ENCODE data around the gene PAK1. TPM values are rescaled to one million over a fixed set of nuclear protein-coding genes. Genes with fewer than 3 reads are reported as not detected.
"Not testable (repeated sequence)": the region's sequence is repeated elsewhere in the genome, so short reads cannot be mapped to it uniquely, and the experiment has no call there.

PAK1 gene
- total RNA-seq, 2 experiments from 2014 or later = 66.1 to 75.5 TPM

DNA sequence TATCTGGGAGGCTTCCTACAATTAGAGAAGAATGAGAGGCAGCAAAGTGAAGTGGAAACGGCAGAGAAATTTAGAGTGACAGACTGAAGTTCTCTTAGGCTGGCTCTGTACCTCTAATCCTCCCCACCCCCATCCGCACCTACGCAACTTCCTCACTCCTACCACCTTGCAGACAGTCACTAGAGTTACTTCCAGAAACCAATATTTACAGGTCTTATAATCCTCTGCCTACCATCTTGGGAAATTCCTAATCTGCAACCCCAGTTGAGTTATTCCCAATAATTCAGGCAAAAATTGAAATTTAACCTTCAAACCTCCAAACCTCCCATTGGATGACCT lies 71.7 kb downstream of the PAK1 start:
- ATAC-seq (no peak), DNase-seq (no peak)
- Mint-ChIP-seq H3K36me3 (peaks cover 39% of the 10 kb centered on the region), H3K27me3 (no peaks in the 10 kb centered on the region), H3K4me1 (peaks cover 23% of the 10 kb centered on the region), H3K9me3 (ENCODE audit: low read depth) (no peaks in the 10 kb centered on the region), H3K4me3 (no peak overlapping the region), H3K27ac (no peak overlapping the region)
- CTCF ChIA-PET = interaction anchor here (0.6 kb wide), 1 partner anchor 309 kb away, joined by 4 read pairs; no protein-coding TSS in a partner anchor

DNA sequence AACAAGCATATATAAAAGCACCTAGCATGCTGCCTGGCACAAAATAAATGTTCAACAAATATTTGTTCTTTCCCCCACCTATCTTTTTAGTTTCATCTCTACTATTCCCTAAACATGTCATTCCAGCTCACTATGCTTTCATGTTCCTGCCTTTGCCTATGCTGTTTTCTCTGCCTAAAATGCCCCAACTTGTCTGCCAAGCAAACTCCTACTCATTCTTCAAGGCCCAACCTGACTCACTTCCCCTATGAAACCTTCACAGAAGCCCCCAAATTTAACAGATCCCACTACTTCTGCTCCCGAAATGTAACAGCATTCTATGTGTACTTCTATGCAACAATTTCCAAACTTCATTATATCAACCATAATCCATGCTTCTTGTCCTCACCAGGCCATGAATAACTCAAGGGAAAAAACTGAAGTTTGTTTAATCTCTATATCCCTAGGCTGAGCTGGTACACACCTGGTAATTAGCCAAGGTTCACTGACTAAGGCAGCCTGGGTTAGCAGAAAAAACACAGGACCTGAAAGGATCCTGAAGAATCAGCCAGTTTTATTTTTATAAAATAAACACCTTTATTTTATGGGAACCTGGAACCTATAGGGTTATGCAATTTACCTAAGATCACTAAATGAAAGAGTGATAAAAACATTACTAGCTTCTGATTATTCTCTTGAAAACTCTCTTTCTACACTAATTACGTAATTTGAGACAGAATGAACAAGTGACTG lies 72.2 kb downstream of the PAK1 start:
- ATAC-seq (no peak), DNase-seq (no peak)
- H3K4me1 Mint-ChIP-seq = peaks cover 22% of the 10 kb centered on the region
- H3K4me3 Mint-ChIP-seq = no peak overlapping the region
- no peaks in the 10 kb centered on the region for H3K27me3 Mint-ChIP-seq
- CTCF ChIA-PET = interaction anchor here (0.6 to 1.1 kb wide), 2 partner anchors 10 to 309 kb away, joined by 4 read pairs; no protein-coding TSS in a partner anchor
- H3K9me3 Mint-ChIP-seq (ENCODE audit: low read depth) = no peaks in the 10 kb centered on the region
- peaks cover 38% of the 10 kb centered on the region for H3K36me3 Mint-ChIP-seq
- no peak overlapping the region for H3K27ac Mint-ChIP-seq

DNA sequence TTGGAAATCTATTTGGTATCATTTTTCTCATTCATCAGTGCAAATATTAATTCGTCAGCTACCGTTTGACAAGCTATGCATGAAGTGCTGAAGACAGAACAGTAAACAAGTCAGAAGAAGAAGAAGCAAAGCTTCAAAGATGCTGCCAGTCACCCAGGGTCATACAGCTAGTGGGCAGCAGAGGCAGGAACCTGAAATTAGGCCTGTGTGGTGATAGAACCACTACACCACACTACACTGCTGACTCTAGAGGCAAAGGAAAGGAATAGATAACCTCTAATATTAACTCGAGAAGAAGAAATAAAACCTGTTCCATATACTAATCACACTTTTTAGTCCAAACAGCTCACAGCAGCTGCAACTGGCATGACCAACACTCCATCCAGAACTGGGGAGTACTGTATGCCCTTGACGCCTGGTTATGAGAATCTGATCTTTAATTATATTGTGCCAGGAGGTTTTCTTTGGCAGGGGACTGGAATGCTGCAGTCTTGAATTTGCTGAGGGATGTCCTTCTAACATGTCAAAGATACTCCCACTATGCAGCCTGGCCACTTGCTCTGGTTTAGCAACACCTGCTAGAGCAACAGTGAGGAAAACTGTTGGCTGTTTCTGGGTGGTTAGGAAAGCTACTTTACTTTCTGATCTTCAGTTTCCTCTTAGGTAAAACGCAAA lies 73.0 kb downstream of the PAK1 start:
- no peak for DNase-seq
- CTCF ChIA-PET = interaction anchor here (1.1 kb wide), 1 partner anchor 11 kb away, joined by 4 read pairs; no protein-coding TSS in a partner anchor
- Mint-ChIP-seq H3K9me3 (ENCODE audit: low read depth) (no peaks in the 10 kb centered on the region), H3K4me3 (no peak overlapping the region), H3K27me3 (no peaks in the 10 kb centered on the region), H3K4me1 (peaks cover 22% of the 10 kb centered on the region), H3K27ac (no peak overlapping the region), H3K36me3 (peaks cover 37% of the 10 kb centered on the region)
- ATAC-seq = no peak

DNA sequence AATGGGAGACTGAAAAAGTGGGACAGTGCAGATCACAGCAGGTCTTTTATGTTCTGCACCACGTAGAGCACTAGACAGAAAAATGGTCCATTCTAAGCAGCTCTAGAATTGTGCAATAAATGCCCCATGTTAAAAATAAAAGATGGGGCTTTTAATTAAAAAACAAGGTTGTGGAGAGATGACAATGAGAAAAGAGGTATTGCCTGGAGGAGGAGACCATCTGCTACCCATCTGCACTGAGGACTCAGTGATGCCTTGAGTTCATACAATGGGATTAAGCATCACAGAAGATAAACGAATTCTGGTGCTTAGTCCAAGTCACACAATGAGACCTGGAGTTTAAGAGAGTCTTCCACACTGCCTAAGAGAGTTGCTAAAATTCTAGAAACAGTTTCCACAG lies 73.6 kb downstream of the PAK1 start:
- peaks cover 37% of the 10 kb centered on the region for H3K36me3 Mint-ChIP-seq
- no peak for DNase-seq
- H3K27ac Mint-ChIP-seq = no peak overlapping the region
- H3K4me3 Mint-ChIP-seq = no peak overlapping the region
- CTCF ChIA-PET = interaction anchor here (1.1 kb wide), 1 partner anchor 12 kb away, joined by 4 read pairs; no protein-coding TSS in a partner anchor
- H3K27me3 Mint-ChIP-seq = no peaks in the 10 kb centered on the region
- no peaks in the 10 kb centered on the region for H3K9me3 Mint-ChIP-seq (ENCODE audit: low read depth)
- no peak for ATAC-seq
- H3K4me1 Mint-ChIP-seq = peaks cover 22% of the 10 kb centered on the region

DNA sequence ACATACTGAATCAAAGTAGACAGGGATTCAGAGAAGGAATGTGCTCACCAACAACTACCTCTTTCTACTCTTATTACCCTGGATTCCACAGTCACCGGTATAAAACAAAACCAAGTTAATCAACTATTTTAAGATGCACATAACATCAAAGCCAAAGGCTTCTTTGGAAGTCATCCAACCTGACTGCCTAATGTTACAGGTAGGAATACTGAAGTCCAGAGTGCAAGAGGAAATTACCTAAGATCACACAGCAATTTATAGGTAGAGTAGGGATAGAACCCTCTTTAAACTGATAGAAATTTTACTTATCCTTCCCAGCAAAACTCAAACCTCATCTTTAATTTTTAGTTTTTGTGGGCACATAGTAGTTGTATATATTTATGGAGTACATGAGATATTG lies 76.3 kb downstream of the PAK1 start:
- H3K4me3 Mint-ChIP-seq = no peak overlapping the region
- H3K36me3 Mint-ChIP-seq = peaks cover 24% of the 10 kb centered on the region
- H3K9me3 Mint-ChIP-seq (ENCODE audit: low read depth) = no peaks in the 10 kb centered on the region
- CTCF ChIA-PET = no interaction called here
- DNase-seq (no peak), ATAC-seq (no peak)
- H3K4me1 Mint-ChIP-seq = peaks cover 11% of the 10 kb centered on the region
- H3K27me3 Mint-ChIP-seq = no peaks in the 10 kb centered on the region
- no peak overlapping the region for H3K27ac Mint-ChIP-seq

DNA sequence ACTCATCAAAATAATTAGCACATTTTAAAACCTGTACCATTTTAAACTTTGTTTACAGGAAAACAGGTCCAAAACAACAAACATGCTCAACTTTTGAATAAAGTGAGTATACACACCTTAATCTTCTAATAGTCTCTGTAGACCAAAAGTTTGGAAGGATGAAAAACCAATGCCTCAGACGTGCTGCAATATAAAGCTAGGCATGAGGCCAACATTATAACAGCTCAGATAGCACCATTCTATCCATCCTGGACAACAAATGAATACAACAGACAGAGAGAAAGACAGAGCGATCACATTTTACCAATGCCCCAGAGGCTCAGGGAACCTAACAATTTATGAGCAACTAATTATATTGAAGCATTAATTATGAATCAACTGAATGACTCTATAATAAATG lies 77.0 kb downstream of the PAK1 start:
- no peak for DNase-seq
- H3K36me3 Mint-ChIP-seq = peaks cover 27% of the 10 kb centered on the region
- CTCF ChIA-PET = no interaction called here
- H3K4me1 Mint-ChIP-seq = peaks cover 7% of the 10 kb centered on the region
- H3K27me3 Mint-ChIP-seq = no peaks in the 10 kb centered on the region
- H3K27ac Mint-ChIP-seq = no peak overlapping the region
- H3K4me3 Mint-ChIP-seq = no peak overlapping the region
- no peaks in the 10 kb centered on the region for H3K9me3 Mint-ChIP-seq (ENCODE audit: low read depth)
- no peak for ATAC-seq

DNA sequence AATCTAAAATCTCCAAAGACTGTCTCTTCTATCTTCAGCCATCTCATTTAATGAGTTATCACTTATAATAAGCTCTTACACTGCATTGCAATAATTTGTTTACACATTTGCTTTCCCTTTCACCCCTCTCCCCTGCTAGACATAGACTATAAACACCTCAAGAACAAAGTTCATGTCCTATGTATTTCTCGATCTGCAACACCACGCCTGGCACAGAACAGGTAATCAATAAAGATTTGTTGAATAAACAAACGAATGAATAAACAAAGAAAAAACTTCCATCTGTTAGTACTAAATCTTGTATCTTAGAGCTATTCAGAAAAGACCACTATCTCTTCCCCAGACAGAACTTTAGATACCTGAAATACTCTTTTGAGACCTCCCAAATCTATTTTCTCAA lies 77.6 kb downstream of the PAK1 start:
- no peak for DNase-seq
- Mint-ChIP-seq H3K36me3 (peaks cover 26% of the 10 kb centered on the region), H3K4me3 (no peak overlapping the region), H3K27ac (no peak overlapping the region), H3K4me1 (peaks cover 3% of the 10 kb centered on the region), H3K9me3 (ENCODE audit: low read depth) (no peaks in the 10 kb centered on the region), H3K27me3 (no peaks in the 10 kb centered on the region)
- CTCF ChIA-PET = no interaction called here
- ATAC-seq = no peak

DNA sequence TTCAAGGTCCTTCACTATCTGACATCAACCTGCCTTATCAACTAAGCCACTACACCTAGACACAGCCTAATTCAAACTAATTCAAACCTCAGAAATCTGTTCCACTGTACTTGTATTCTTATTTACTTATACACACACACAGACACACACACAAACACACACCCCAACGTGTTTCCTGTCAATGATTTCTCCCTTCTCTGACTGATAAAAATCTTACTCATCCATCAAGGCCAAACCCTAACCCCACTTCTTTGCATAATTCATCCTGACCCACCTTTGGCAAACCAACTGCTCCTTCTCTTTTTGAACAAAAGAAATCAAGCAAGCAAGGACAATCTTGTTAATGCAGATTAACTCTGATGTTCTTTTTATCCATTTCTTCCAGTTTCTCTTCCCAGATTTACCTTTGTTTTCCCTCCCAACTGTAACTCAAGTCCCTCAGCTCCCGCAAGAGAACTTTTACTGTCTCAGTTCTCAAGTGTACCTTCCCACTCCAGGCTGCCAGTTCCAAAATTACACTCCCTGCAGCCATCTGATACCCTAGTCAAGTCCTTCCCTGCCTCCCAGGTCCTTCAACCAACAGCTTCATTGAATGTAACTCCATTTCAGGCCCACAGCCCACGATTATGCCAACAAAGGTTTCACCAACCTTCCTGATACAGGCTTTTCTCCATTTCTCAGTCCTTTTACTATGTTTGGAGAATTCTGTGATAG lies 78.3 kb downstream of the PAK1 start:
- H3K27me3 Mint-ChIP-seq = no peaks in the 10 kb centered on the region
- H3K4me3 Mint-ChIP-seq = no peak overlapping the region
- DNase-seq (no peak), ATAC-seq (no peak)
- H3K4me1 Mint-ChIP-seq = no peaks in the 10 kb centered on the region
- H3K36me3 Mint-ChIP-seq = peaks cover 29% of the 10 kb centered on the region
- CTCF ChIA-PET = no interaction called here
- H3K9me3 Mint-ChIP-seq (ENCODE audit: low read depth) = no peaks in the 10 kb centered on the region
- H3K27ac Mint-ChIP-seq = no peak overlapping the region

DNA sequence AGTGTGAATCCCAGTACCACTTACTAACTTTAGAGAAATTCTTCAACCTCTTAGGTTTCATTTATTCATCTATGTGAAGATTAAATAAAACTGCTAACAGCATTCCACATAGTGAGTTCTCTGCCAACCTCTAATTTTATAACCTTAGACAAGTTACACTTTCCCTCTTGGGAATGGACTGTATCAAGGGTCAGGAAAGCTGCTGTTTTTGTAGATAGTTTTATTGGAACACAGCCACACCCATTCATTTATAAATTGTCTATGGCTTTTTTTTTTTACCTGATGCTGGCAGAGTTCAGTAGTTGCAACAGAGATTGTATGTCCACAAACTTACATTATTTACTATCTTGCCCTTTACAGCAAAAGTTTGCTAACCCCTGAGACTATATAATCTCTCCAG lies 81.1 kb downstream of the PAK1 start:
- Mint-ChIP-seq H3K36me3 (peaks cover 21% of the 10 kb centered on the region), H3K27me3 (no peaks in the 10 kb centered on the region), H3K9me3 (ENCODE audit: low read depth) (no peaks in the 10 kb centered on the region), H3K4me1 (no peaks in the 10 kb centered on the region), H3K4me3 (no peak overlapping the region), H3K27ac (no peak overlapping the region)
- DNase-seq (no peak), ATAC-seq (no peak)
- CTCF ChIA-PET = interaction anchor here (1.1 kb wide), 1 partner anchor 266 kb away, joined by 3 read pairs; no protein-coding TSS in a partner anchor

DNA sequence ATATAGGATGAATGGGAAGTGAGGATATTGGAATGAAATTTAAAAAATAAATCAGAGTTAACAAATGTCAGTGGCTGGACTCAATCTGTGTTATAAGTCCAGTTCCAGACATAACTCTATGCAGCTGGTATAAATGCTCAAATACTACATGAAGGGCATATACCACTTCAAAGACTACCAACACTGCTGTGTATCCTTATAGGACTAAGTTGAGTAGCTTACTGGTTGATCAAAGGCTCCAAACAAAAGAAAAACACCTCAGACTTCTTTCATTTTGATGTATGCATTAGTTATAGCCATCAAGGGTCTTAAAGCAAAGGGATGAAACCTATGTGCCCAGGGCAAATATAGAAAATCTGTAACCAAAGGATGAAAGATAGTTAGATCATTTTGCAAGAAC lies 86.2 kb downstream of the PAK1 start:
- no peaks in the 10 kb centered on the region for H3K9me3 Mint-ChIP-seq (ENCODE audit: low read depth)
- no peaks in the 10 kb centered on the region for H3K4me1 Mint-ChIP-seq
- peaks cover 32% of the 10 kb centered on the region for H3K36me3 Mint-ChIP-seq
- no peak overlapping the region for H3K27ac Mint-ChIP-seq
- DNase-seq = no peak
- H3K27me3 Mint-ChIP-seq = no peaks in the 10 kb centered on the region
- no peak for ATAC-seq
- CTCF ChIA-PET = no interaction called here
- H3K4me3 Mint-ChIP-seq = no peak overlapping the region

DNA sequence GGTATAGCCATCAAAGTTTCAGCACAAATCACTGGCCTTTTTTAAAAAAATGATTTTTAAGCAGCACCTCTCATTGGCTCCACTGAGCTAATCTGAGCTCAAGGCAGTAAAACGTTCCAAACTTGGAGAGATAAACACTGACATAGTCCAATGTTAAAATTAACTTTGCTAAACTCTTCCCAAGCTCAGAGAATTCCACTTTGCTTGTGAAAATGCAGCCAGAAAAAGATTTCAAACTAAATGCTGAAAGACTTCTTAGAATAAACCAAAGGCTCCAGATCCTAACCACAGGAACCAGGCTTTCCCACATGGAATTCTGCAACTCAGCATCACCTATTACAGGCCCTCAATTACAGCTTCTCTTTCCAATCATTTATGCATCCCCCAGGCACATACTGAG lies 87.7 kb downstream of the PAK1 start:
- Mint-ChIP-seq H3K36me3 (peaks cover 28% of the 10 kb centered on the region), H3K27me3 (no peaks in the 10 kb centered on the region), H3K4me3 (no peak overlapping the region), H3K27ac (no peak overlapping the region), H3K9me3 (ENCODE audit: low read depth) (no peaks in the 10 kb centered on the region), H3K4me1 (peaks cover 3% of the 10 kb centered on the region)
- CTCF ChIA-PET = no interaction called here
- DNase-seq (no peak), ATAC-seq (no peak)

DNA sequence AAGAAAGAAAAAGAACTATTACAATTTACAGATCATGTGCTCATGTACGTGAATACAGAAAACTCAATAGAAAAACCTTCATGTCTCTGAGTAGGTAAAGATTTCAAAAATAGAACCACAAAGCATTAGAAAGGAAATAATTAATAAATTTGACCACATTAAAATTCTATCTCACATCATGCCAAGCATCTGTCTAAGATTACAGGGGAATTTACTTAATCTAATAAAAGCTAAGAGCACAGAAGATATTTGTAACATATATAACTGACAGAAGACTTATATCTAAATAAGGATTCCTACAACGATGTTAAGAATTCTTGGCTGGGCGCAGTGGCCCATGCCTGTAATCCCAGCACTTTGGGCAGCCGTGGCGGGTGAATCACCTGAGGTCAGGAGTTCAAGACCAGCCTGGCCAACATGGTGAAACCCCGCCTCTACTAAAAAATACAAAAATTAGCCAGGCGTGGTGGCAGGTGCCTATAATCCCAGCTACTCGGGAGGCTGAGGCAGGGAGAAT lies 88.6 kb downstream of the PAK1 start:
- H3K27ac Mint-ChIP-seq; DNase-seq; H3K27me3 Mint-ChIP-seq; H3K4me3 Mint-ChIP-seq; CTCF ChIA-PET; H3K9me3 Mint-ChIP-seq (ENCODE audit: low read depth); ATAC-seq: not testable (repeated sequence)
- Mint-ChIP-seq H3K36me3 (peaks cover 25% of the 10 kb centered on the region), H3K4me1 (peaks cover 11% of the 10 kb centered on the region)

DNA sequence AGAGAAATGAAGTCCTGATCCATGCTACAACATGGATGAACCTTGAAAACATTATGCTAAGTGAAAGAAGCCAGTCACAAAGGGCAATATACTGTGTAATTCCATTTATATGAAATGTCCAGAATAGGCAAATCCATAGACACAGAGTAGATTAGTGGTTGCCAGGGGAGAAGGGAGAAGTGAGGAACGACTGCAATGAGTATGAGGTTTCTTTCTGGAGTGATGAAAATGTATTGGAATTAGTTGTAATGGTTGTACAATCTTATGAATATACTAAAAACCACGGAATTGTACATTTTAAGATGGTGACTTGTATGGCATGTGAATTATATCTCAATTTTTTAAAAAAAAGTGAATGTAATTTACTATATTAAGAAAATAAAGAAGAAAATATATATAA lies 89.3 kb downstream of the PAK1 start:
- Mint-ChIP-seq H3K27ac (no peak overlapping the region), H3K36me3 (peaks cover 28% of the 10 kb centered on the region), H3K4me3 (no peak overlapping the region), H3K4me1 (peaks cover 11% of the 10 kb centered on the region), H3K27me3 (no peaks in the 10 kb centered on the region), H3K9me3 (ENCODE audit: low read depth) (no peaks in the 10 kb centered on the region)
- ATAC-seq (no peak), DNase-seq (no peak)
- CTCF ChIA-PET = no interaction called here

Data from activated CD8-positive, alpha-beta memory T cell treated with anti-CD3 and anti-CD28 coated beads, Interleukin-2, amount 10 ng/mL, durations not matched to agents 7 days and 5 days (primary cell).